Measurements from ENCODE around the gene INPP5F.

The INPP5F gene

GRCh38 chr10:119845656-119846055, 119.8 kb downstream of the INPP5F start:
- no peak for TF ChIP-seq CTCF (IDR thresholded peaks at IDR 0.05; ENCODE audit: low read depth, low read length, missing control alignments)
- no peak for DNase-seq (ENCODE audit: extremely low read depth, low read depth)

GRCh38 chr10:119849031-119849789, 123.4 kb downstream of the INPP5F start:
- H3K4me3 ChIP-seq (replicated peaks; ENCODE audit: low read depth, low read length): no peak overlapping the region
- no peak for DNase-seq (ENCODE audit: extremely low read depth, low read depth)
- TF ChIP-seq CTCF (IDR thresholded peaks at IDR 0.05; ENCODE audit: low read depth, low read length, missing control alignments): no peak

More at GRCh38 chr10:119845656-119846055, 119.8 kb downstream of the INPP5F start:
- no peak overlapping the region for H3K4me3 ChIP-seq (replicated peaks; ENCODE audit: low read depth, low read length)

- no peak overlapping the region for H3K4me3 ChIP-seq (replicated peaks; ENCODE audit: low read depth, low read length)
- DNase-seq (ENCODE audit: extremely low read depth, low read depth): no peak
- TF ChIP-seq CTCF (IDR thresholded peaks at IDR 0.05; ENCODE audit: low read depth, low read length, missing control alignments): no peak
Measured at GRCh38 chr10:119849944-119850343, 124.1 kb downstream of the INPP5F start.

GRCh38 chr10:119852277-119852676, 126.4 kb downstream of the INPP5F start:
- DNase-seq (ENCODE audit: extremely low read depth, low read depth): no peak
- no peak for TF ChIP-seq CTCF (IDR thresholded peaks at IDR 0.05; ENCODE audit: low read depth, low read length, missing control alignments)

GRCh38 chr10:119852822-119853221, 127.0 kb downstream of the INPP5F start:
- no peak for TF ChIP-seq CTCF (IDR thresholded peaks at IDR 0.05; ENCODE audit: low read depth, low read length, missing control alignments)
- DNase-seq (ENCODE audit: extremely low read depth, low read depth): no peak
- no peak overlapping the region for H3K4me3 ChIP-seq (replicated peaks; ENCODE audit: low read depth, low read length)

More at GRCh38 chr10:119852277-119852676, 126.4 kb downstream of the INPP5F start:
- no peak overlapping the region for H3K4me3 ChIP-seq (replicated peaks; ENCODE audit: low read depth, low read length)

GRCh38 chr10:119853574-119853973, 127.7 kb downstream of the INPP5F start:
- DNase-seq (ENCODE audit: extremely low read depth, low read depth): no peak

More at GRCh38 chr10:119853574-119853973, 127.7 kb downstream of the INPP5F start:
- no peak overlapping the region for H3K4me3 ChIP-seq (replicated peaks; ENCODE audit: low read depth, low read length)
- no peak for TF ChIP-seq CTCF (IDR thresholded peaks at IDR 0.05; ENCODE audit: low read depth, low read length, missing control alignments)

Measured in HFF-Myc (cell line).